ENCODE data around the gene TGFBR3.

- TF ChIP-seq EZH2 (IDR thresholded peaks at IDR 0.05; ENCODE audit: insufficient read depth, poor library complexity, severe bottlenecking), result no peak
- no peak for TF ChIP-seq EZH2phosphoT487 (IDR thresholded peaks at IDR 0.05; ENCODE audit: insufficient read depth, low read depth)
These were observed 167.6 kb downstream of the TGFBR3 start for GRCh38 chr1:91718368-91718767.

All from GM23248 (cell line).